PFSK-1 (cell line): ENCODE data around the gene GUCY1A1.

Experiments
- POLR2AphosphoS5 ChIP-seq: IDR thresholded peaks from 2 replicates; pipeline ENCODE4 v1.6.1; 2012; ENCODE audit warnings: low read depth, mild to moderate bottlenecking, control low read depth, low read length, moderate library complexity
- REST ChIP-seq, 2 experiments: IDR thresholded peaks; 2 replicates each; pipeline versions ENCODE4 v1.6.1 to v1.8.0; 2011 to 2012; ENCODE audit warnings: low read depth in 2 of 2, low read length in 2 of 2, control low read depth in 1 of 2, inconsistent platforms in 1 of 2, mild to moderate bottlenecking in 1 of 2, moderate library complexity in 1 of 2; ENCODE audit not compliant: insufficient read depth in 1 of 2

DNA sequence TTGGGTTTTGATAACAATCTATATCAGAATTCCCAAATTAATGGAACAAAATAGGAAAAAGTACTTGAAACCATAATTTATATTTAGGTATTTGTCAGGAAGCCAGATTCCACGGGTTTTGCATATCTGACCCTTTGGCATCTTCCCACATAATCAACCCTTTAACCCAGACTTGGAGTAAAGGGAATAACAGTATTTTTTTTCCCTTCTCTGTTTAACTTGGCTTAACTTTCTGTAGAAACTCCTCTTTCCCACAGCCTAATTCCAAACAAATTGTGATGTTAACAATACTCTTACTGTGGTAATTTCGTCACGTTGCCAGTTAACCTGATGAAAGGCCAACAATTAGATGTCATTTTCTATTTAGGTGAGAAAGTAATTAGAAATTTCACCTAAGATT is 49.4 kb upstream of the GUCY1A1 start:
- TF ChIP-seq POLR2AphosphoS5 (no peak), REST (IDR thresholded peaks at IDR 0.05; ENCODE audit: insufficient read depth in 1 of 2, low read depth in 2 of 2, low read length in 2 of 2) (no peak)
